ENCODE results near the gene OR4N2.
"Not testable (repeated sequence)": the region's sequence is repeated elsewhere in the genome, so short reads cannot be mapped to it uniquely, and the experiment has no call there.

The OR4N2 gene

DNA sequence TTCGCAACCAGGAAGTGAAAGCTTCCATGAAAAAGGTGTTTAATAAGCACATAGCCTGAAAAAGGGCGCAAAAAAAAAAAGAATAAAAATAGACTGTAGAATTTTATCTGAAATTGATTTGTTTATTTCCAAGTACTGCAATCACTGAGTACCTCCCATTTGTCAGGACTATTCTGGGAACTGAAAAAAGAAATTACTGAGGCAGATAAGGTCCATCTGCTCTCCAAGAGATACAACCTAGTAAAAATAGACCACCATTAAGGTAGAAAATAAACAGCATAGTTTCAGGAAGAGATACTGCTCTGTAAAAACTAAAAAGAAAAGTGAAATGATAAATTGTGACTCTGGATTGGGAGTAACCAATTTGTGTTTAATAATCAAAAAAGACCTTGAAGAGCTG, 24.7 kb downstream of the OR4N2 start:
- in situ Hi-C loops (cut with MboI; ENCODE audit: low sequenced_read_pairs, unreplicated experiment): no loop called here
- DNase-seq (ENCODE audit: low spot score): no peak
- TF ChIP-seq, protein P1, sequence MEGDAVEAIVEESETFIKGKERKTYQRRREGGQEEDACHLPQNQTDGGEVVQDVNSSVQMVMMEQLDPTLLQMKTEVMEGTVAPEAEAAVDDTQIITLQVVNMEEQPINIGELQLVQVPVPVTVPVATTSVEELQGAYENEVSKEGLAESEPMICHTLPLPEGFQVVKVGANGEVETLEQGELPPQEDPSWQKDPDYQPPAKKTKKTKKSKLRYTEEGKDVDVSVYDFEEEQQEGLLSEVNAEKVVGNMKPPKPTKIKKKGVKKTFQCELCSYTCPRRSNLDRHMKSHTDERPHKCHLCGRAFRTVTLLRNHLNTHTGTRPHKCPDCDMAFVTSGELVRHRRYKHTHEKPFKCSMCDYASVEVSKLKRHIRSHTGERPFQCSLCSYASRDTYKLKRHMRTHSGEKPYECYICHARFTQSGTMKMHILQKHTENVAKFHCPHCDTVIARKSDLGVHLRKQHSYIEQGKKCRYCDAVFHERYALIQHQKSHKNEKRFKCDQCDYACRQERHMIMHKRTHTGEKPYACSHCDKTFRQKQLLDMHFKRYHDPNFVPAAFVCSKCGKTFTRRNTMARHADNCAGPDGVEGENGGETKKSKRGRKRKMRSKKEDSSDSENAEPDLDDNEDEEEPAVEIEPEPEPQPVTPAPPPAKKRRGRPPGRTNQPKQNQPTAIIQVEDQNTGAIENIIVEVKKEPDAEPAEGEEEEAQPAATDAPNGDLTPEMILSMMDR (IDR thresholded peaks at IDR 0.05; ENCODE audit: borderline replicate concordance, control extremely low read depth, extremely low read depth, insufficient read depth, missing control alignments): no peak

GRCh38 chr14:19834203-19834848, 30.8 kb downstream of the OR4N2 start:
- DNase-seq (ENCODE audit: low spot score); in situ Hi-C loops (cut with MboI; ENCODE audit: low sequenced_read_pairs, unreplicated experiment): not testable (repeated sequence)

DNA sequence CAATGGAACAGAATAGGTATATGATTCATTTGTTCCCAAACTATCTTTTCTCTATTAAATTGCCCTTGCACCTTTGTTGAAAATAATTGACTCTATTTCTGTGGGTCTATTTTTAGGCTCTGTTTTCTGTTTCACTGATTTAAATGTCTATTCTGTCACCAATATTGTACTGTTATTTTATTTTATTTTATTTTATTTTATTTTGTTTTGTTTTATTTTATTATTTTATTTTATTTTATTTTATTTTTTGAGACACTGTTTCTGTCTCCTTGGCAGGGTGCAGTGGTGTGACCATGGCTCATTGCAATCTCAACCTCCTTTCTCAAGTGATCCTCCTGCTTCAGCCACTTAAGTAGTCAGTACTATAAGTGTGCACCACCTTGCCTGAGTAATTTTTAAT, 34.9 kb downstream of the OR4N2 start:
- TF ChIP-seq, protein P1 (IDR thresholded peaks at IDR 0.05; ENCODE audit: borderline replicate concordance, control extremely low read depth, extremely low read depth, insufficient read depth, missing control alignments): no peak
- DNase-seq (ENCODE audit: low spot score): no peak
- in situ Hi-C loops (cut with MboI; ENCODE audit: low sequenced_read_pairs, unreplicated experiment): no loop called here

- in situ Hi-C loops (cut with MboI; ENCODE audit: low sequenced_read_pairs, unreplicated experiment): no loop called here
- DNase-seq (ENCODE audit: low spot score): no peak
- TF ChIP-seq, protein P1 (IDR thresholded peaks at IDR 0.05; ENCODE audit: borderline replicate concordance, control extremely low read depth, extremely low read depth, insufficient read depth, missing control alignments): no peak
Observed at GRCh38 chr14:19851365-19851764, 47.8 kb downstream of the OR4N2 start.

GRCh38 chr14:19866061-19866669, 62.6 kb downstream of the OR4N2 start:
- DNase-seq (ENCODE audit: low spot score); in situ Hi-C loops (cut with MboI; ENCODE audit: low sequenced_read_pairs, unreplicated experiment): not testable (repeated sequence)

DNA sequence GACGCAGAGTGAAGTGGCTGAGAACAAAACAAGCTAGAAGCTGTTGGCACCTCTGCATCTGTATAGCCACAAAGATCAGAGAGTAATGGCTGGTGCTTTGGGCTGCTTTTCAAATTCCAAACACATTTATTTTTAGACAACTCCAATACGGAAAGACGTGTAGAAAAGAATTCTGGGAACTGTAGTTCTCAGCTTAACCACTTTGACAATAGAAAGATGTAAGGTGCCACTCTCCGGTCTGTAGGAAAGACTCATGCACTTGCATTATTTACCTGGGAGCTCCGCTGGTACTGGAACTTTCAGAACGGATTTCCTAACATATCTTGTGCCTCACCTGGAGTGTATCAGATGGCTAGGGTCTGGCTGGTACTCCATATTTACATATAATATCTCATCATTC, 69.6 kb downstream of the OR4N2 start:
- TF ChIP-seq, protein P1 (IDR thresholded peaks at IDR 0.05; ENCODE audit: borderline replicate concordance, control extremely low read depth, extremely low read depth, insufficient read depth, missing control alignments): no peak
- in situ Hi-C loops (cut with MboI; ENCODE audit: low sequenced_read_pairs, unreplicated experiment): no loop called here
- no peak for DNase-seq (ENCODE audit: low spot score)

DNA sequence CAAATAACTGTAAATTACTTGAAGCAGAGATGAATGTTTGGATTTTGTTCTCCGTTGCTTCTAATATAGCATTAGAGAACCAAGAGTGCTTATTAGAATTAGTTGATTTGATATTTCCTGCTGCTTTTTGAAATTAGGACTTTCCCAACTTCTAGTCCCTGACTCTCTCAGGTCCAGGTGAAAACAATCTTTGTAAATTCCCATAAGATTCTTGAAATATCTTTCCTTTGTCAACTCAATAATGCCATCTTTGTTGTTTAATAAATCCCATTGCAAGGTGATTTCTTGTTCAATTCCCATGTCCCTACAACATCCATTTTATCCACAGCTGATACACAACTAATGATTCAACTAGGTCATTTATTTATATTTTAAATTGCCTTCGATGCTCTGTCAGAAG, 71.3 kb downstream of the OR4N2 start, which contains the start of gene OR4K2:
OR4K2 (plus strand) TSS at position 301 of the 400 bp plus-strand sequence. CDS start 1,126 bp downstream, outside the sequence.
- in situ Hi-C loops (cut with MboI; ENCODE audit: low sequenced_read_pairs, unreplicated experiment): no loop called here
- TF ChIP-seq, protein P1 (IDR thresholded peaks at IDR 0.05; ENCODE audit: borderline replicate concordance, control extremely low read depth, extremely low read depth, insufficient read depth, missing control alignments): no peak
- DNase-seq (ENCODE audit: low spot score): no peak

Measured in GM13976 (cell line).